GM10266 (cell line): Measurements from ENCODE around the gene COL16A1.

ENCODE experiments used
- DNase-seq: peaks from one replicate; pipeline ENCODE4 v3.0.0; 2012; ENCODE audit errors: extremely low spot score
- CTCF ChIP-seq: IDR thresholded peaks from 2 replicates; pipeline ENCODE4 v1.5.1; 2012; ENCODE audit warnings: mild to moderate bottlenecking, low read depth; ENCODE audit not compliant: control insufficient read depth, insufficient read depth; ENCODE audit errors: missing control alignments

The COL16A1 gene

DNA sequence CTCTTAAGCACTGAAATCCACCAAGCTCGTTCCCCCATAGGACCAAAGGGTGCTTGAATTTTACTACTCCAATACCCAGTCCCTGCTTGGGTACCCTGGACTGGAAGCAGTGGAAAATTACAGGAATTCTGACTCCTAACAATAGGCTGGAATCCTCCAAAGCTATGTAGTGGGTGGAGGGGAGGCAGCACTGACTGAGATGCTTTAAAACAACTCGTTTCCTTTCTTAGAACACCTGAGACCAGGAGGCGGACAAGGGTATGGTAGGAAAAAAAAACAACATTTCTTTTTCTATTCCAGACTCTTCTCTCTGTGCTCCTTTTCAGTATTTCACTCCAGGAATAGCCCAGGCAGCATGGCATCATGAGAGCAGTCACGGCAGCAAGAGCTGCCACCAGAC lies 61.5 kb downstream of the COL16A1 start:
- DNase-seq = no peak
- TF ChIP-seq CTCF = no peak

- TF ChIP-seq CTCF = no peak
- no peak for DNase-seq
Observed at GRCh38 chr1:31640964-31641363, 62.9 kb downstream of the COL16A1 start.

DNA sequence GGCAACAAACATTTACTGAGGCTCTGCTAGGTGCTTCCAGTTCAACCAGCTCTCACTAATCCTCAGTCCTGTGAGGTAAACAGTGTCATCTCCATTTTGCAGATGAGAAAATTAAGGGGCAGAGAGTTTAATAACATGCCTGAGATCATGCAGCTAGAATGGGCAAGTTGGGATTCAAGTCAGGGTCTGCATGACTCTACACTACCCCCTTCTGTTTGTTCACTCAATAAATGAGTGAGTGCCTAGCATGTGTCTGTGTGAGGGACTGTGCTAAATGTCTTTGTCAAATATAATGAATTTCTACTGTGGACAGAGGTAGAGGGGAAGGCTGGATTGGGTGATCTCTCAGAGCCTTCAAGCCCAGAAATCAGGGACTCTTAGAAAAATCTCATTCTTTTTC lies 63.6 kb downstream of the COL16A1 start:
- no peak for DNase-seq
- TF ChIP-seq CTCF = no peak

DNA sequence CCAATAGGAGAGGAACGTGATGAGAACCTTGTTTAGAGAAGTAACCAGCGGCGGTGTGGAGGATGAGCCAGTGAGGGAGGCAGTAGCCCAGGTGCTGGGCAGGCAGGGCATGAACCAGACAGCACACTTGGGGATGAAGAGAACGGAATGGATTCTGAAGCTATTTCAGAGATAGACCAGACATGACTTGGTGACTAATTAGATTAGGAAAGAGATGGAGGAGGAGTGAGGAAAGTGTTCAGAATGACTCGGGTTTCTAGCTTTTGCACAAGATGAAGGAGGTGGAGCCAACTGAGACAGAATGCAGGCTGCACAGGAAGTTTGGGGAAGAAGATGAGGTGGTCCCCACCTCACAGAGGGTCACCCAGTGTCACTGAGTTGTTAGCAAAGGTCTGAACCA lies 64.3 kb downstream of the COL16A1 start:
- DNase-seq = no peak
- TF ChIP-seq CTCF = no peak

- no peak for DNase-seq
- no peak for TF ChIP-seq CTCF
Observed at GRCh38 chr1:31637915-31638673, 65.7 kb downstream of the COL16A1 start.

- TF ChIP-seq CTCF = peak; percentile 39
- DNase-seq = no peak
Observed at GRCh38 chr1:31633117-31633516, 70.7 kb downstream of the COL16A1 start.

DNA sequence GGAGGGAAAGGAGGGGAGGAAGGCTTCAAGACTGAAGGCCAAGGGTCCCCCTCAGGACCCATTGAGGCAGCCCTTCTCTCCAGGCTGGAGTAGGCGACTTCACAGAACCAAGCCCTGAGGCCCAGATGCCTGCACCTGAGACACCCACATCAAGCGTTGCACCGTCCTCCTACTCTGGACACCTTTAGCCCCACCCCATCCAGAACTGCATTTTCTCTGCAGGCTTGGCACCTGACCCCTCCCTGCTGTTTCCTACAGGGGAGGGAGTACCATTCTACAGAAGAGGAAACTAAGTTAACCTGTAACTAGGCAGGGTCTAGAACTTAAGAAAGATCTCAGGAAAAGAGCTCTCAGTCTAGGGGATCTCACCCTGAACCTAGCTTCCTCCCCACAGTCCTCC lies 71.2 kb downstream of the COL16A1 start:
- no peak for DNase-seq
- no peak for TF ChIP-seq CTCF
